Effector memory CD4-positive, alpha-beta T cell (primary cell): Measurements from ENCODE around the gene CEP89.

Experiments used
- DNase-seq, 3 donors: peaks; one replicate each; pipeline ENCODE4 v3.0.0-alpha.2; 2020
- H3K27ac ChIP-seq: 2 replicates; pipeline ENCODE4 v1.7.0; 2013; ENCODE audit warnings: mild to moderate bottlenecking, low read length, moderate library complexity; ENCODE audit not compliant: insufficient read depth, poor library complexity, severe bottlenecking
- H3K27me3 ChIP-seq: replicated peaks from 2 replicates; pipeline ENCODE4 v1.7.0; 2013; ENCODE audit warnings: mild to moderate bottlenecking, low read length; ENCODE audit not compliant: insufficient read depth, control insufficient read depth, poor library complexity, severe bottlenecking
- H3K36me3 ChIP-seq: 2 replicates; pipeline ENCODE4 v1.7.0; 2013; ENCODE audit warnings: mild to moderate bottlenecking, low read length, moderate library complexity; ENCODE audit not compliant: control insufficient read depth, insufficient read depth
- H3K4me1 ChIP-seq: 2 replicates; pipeline ENCODE4 v1.7.0; 2013; ENCODE audit warnings: low read length, mild to moderate bottlenecking; ENCODE audit not compliant: control insufficient read depth, insufficient read depth, poor library complexity, severe bottlenecking
- H3K4me3 ChIP-seq: 2 replicates; pipeline ENCODE4 v1.7.0; 2013; ENCODE audit warnings: low read length, low read depth, mild to moderate bottlenecking; ENCODE audit not compliant: insufficient read depth, poor library complexity, severe bottlenecking
- H3K9me3 ChIP-seq: 2 replicates; pipeline ENCODE4 v1.7.0; 2013; ENCODE audit warnings: mild to moderate bottlenecking, low read length, moderate library complexity; ENCODE audit not compliant: control insufficient read depth

The CEP89 gene

DNA sequence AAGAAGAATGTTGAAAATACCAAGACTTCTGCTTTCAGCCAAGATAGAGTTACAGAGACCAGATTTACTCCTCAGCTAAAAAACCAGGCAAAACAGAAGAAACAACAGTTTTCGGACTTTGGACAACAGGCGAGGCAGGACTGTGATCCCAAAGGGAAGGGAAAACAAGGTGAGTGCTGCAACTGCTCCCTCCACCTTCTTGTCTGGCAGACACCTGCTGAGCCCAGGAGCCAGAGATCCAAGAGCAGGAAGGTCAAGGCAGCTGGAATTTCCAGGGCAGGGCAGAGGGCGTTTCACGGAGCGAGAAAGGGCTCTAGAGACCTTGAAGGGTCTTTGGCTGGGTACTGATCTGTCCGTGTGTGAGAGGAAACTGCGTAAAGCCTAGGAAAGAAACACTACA is 69.3 kb downstream of the CEP89 start:
- Histone ChIP-seq H3K9me3 (no peaks in the 10 kb centered on the region), H3K36me3 (no peaks in the 10 kb centered on the region), H3K27ac (no peak overlapping the region), H3K4me1 (no peaks in the 10 kb centered on the region), H3K27me3 (no peaks in the 10 kb centered on the region), H3K4me3 (no peak overlapping the region)
- DNase-seq: no peak

DNA sequence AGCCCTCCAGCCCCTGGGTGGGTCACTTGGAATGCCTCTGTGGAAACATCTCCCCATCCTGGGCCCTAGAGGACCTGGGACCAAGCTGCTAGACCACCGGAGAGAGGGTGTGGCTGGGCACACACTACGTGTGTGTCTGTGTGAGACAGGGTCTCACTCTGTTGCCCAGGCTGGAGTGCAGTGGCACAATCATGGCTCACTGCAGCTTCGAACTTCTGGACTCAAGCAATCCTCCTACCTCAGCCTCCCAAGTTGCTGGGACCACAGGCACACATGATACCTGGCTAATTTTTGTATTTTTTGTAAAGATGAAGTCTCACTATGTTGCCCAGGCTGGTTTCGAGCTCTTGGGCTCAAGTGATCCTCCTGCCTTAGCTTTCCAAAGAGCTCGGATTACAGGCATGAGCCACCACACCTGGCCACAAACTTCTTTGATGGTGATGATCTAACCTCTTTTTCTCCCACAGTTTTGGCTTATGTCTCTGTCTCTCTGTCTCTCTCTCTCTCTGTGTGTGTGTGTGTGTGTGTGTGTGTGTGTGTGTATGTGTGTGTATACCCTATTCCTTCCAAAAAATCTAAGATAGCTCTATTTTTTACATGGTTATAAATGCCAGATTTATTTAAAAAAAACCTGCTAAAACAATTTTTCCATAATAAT is 70.1 kb downstream of the CEP89 start:
- no peak for DNase-seq
- H3K9me3 ChIP-seq: no peaks in the 10 kb centered on the region
- no peaks in the 10 kb centered on the region for H3K27me3 ChIP-seq
- H3K4me1 ChIP-seq: no peaks in the 10 kb centered on the region
- H3K36me3 ChIP-seq: no peaks in the 10 kb centered on the region
- H3K27ac ChIP-seq: no peak overlapping the region
- H3K4me3 ChIP-seq: no peak overlapping the region

DNA sequence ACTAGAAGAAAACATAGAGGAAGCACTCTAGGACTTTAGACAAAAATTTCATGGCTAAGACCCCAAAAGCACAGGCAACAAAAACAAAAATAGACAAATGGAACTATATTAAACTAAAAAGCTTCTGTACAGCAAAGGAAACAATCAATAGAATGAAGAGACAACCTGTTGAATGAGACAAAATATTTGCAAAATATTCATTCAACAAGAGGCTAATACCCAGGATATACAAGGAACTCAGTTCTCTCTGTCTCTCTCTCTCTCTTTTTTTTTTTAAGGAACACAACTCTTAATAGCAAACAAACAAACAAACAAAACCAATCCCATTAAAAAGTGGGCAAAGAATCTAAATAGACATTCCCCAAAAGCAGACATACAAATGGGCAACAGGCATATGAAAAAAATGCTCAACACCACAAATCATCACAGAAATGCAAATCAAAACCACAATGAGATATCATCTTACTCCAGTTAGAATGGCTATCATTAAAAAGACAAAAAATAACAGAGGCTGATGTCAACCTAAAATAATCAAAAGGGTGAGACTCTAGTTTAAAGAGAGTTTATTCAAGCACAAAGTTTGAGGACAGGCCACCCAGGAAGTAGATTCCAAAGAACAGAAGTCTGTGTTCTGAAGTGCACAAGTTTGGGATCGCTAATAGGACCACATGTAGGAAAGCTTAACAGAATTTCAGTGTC is 75.1 kb downstream of the CEP89 start:
- H3K4me1 ChIP-seq: no peaks in the 10 kb centered on the region
- H3K27me3 ChIP-seq: no peaks in the 10 kb centered on the region
- H3K9me3 ChIP-seq: peaks cover 7% of the 10 kb centered on the region
- DNase-seq: no peak
- H3K36me3 ChIP-seq: peaks cover 4% of the 10 kb centered on the region
- H3K27ac ChIP-seq: no peak overlapping the region
- no peak overlapping the region for H3K4me3 ChIP-seq

DNA sequence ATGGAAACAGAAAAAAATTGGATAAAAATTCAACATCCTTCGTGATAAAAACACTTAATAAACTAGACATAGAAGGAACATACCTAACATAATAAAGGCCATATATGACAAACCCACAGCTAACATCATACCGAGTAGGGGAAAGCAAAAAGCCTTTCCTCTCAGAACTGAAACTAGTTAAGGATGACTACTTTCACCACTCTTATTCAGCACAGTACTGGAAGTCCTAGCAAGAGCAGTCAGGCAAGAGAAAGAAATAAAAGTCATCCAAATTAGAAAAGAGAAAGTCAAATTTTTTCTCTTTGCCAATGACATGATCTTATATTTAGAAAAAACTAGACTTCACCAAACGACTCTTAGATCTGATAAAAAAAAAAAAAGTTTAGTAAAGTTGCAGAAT is 76.4 kb downstream of the CEP89 start:
- no peak for DNase-seq
- H3K36me3 ChIP-seq: peaks cover 4% of the 10 kb centered on the region

DNA sequence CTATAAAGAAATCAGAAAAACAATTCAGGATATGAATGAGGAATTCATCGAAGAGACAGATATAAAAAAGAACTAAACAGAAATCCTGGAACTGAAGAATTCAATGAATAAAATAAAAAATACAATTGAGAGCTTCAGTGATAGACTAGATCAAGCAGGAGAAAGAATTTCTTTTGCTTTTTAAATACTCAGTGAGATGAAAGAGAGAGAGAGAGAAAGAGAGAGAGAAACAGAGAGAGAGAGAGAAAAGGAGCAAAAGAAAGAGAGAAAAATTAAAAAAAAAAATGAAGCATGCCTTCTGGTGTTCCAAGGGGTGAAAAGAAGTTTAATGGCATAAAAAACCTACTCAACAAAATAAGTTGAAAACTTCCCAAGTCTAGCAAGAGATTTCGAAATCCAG is 80.1 kb downstream of the CEP89 start:
- Histone ChIP-seq H3K36me3 (peaks cover 4% of the 10 kb centered on the region), H3K4me3 (no peak overlapping the region), H3K27me3 (no peaks in the 10 kb centered on the region), H3K9me3 (peaks cover 11% of the 10 kb centered on the region), H3K27ac (no peak overlapping the region), H3K4me1 (no peaks in the 10 kb centered on the region)
- DNase-seq: no peak

More for the DNA sequence above, 76.4 kb downstream of the CEP89 start:
- Histone ChIP-seq H3K9me3 (peaks cover 11% of the 10 kb centered on the region), H3K27me3 (no peaks in the 10 kb centered on the region), H3K4me1 (no peaks in the 10 kb centered on the region), H3K27ac (no peak overlapping the region), H3K4me3 (no peak overlapping the region)

DNA sequence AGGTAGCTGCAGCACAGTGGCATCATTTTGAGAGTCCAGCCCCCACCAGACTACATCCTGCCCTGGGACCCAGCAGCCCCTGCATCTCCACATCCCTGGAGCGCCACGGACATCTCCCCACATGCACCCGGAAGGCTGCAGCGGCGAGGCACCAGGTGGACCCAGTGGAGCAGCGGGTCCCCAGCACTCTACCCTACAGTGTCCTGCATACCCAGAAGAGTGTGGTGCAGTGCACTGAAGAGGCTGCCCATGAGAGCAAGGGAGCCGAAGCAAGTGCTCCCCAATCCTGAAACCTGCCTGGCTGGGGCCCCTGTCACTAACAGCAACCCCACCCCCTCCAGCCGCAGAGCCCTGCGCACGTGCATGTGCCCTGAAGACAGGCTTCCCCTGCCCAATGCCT is 80.9 kb downstream of the CEP89 start:
- H3K36me3 ChIP-seq: no peaks in the 10 kb centered on the region

DNA sequence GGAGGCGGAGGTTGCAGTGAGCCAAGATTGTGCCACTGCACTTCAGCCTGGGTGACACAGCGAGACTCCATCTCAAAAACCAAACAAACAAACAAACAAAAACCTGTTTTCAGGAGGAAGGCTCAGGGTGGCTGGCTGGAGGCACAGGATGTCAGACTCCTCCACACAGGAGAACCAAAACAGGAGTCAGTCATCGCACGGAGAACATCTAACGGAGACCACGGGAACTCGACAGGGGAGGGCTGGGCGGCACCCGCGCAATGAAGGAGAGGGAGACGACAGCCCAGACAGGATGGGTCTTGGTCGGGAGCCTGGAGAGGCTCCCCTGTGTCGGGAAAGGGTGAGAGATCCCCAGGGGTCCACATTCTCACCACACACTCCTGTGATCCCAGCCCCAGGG is 81.4 kb downstream of the CEP89 start:
- Histone ChIP-seq H3K27ac (no peak overlapping the region), H3K4me3 (no peak overlapping the region), H3K4me1 (no peaks in the 10 kb centered on the region), H3K27me3 (no peaks in the 10 kb centered on the region), H3K36me3 (no peaks in the 10 kb centered on the region), H3K9me3 (peaks cover 11% of the 10 kb centered on the region)
- no peak for DNase-seq

More for the DNA sequence above, 80.9 kb downstream of the CEP89 start:
- Histone ChIP-seq H3K9me3 (peaks cover 11% of the 10 kb centered on the region), H3K27ac (no peak overlapping the region), H3K4me3 (no peak overlapping the region), H3K27me3 (no peaks in the 10 kb centered on the region), H3K4me1 (no peaks in the 10 kb centered on the region)
- no peak for DNase-seq

DNA sequence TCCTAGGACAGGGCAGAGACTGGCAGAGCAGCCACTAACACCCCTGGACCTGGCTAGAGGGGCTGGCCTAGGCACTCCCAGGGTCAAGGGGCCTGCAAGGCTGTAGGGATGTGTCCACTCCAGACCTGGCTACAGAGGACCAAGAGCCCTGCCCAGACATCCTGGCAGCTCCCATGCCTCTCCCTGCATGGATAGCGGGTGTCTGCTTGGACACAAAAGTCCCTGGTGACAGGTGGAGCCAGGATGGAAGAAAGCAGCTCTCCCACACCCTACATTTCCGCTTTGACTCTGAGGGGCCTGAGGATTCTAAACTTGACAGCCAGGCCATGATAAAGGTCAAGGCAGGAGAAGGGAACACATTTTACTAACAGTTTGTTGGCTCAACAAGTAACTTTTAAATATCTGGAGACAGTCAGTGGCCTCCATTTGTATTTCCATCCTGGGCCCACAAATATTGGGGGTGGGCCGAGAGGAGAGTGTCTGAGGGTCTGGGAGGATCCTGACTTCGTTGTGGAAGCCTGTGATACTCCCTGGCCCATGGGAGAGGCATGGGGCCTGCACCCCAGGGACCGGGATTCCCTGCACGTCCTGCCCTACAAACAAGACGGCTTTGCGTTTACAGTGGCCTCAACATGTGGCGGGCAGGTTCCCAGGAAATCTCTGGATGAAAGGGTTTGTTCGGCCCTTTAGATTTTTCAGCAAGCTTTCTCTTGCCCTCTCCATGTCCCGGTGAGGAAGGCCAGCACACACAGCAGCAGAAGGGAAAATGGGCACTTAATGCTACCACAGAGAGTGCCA is 82.4 kb downstream of the CEP89 start:
- H3K4me3 ChIP-seq: no peak overlapping the region
- no peaks in the 10 kb centered on the region for H3K27me3 ChIP-seq
- no peaks in the 10 kb centered on the region for H3K36me3 ChIP-seq
- DNase-seq: no peak
- H3K27ac ChIP-seq: no peak overlapping the region
- no peaks in the 10 kb centered on the region for H3K4me1 ChIP-seq
- peaks cover 11% of the 10 kb centered on the region for H3K9me3 ChIP-seq

DNA sequence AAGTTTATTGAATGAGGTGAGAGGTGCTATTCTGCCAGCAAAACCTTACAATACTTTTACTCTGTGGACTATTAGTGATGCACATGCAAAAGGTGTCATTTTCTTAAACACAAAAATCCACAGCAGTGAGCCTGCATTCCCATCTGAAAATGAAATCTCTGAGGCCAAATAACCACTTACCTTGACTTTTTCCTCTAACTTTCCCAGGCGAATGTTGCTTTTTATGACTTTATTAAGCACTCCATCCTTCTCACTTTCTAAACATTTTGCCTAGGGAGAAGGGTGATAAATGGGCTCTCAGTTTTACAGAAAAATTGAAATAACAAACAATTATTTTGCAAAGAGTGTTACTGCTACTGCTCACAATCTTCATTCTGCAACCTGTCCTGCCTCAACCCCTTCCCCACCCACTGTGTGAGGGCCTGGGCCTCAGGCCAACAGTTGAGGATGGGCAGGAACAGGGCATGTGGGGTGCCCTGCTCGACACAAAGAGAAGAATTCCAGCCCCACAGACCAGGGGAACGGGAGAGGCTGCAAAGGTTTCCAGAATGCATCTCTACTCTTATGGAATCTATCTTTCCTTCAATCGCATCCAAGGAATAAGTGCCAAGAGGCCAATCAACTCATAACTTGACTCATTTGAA is 84.1 kb downstream of the CEP89 start:
- Histone ChIP-seq H3K27me3 (no peaks in the 10 kb centered on the region), H3K4me1 (no peaks in the 10 kb centered on the region), H3K4me3 (no peak overlapping the region), H3K9me3 (peaks cover 11% of the 10 kb centered on the region), H3K27ac (no peak overlapping the region), H3K36me3 (no peaks in the 10 kb centered on the region)
- no peak for DNase-seq
